Measurements from ENCODE around the gene CPM. TPM values are rescaled to one million over a fixed set of nuclear protein-coding genes. Genes with fewer than 3 reads are reported as not detected.

Gene CPM
- polyA plus RNA-seq, 1 donor (not counting 4 experiments of a cell fraction or from before 2014, with no cell fraction given): 2.5 TPM

- dilution Hi-C loops (cut with MboI; ENCODE audit: extremely low pct_ligation_motif_present, low sequenced_read_pairs): no loop called here
- no peak for FAIRE-seq
- H3K4me3 ChIP-seq (ENCODE audit: control insufficient read depth in 2 of 3, extremely low read depth in 1 of 3, insufficient read depth in 2 of 3, low read depth in 1 of 3, low read length in 3 of 3): no peak overlapping the region
- TF ChIP-seq CTCF (optimal IDR thresholded peaks at IDR 0.05 in 1 of 3, IDR thresholded peaks at IDR 0.05 in 1 of 3, conservative IDR thresholded peaks at IDR 0.05 in 1 of 3; ENCODE audit: extremely low read depth in 1 of 3, insufficient read depth in 2 of 3, low read length in 3 of 3): no peak
- no peak for TF ChIP-seq EZH2 (IDR thresholded peaks at IDR 0.05; ENCODE audit: low read length)
- H4K20me1 ChIP-seq (ENCODE audit: control insufficient read depth, extremely low read depth, insufficient read depth, low read length): no peaks in the 10 kb centered on the region
- no peak overlapping the region for H2AFZ ChIP-seq (ENCODE audit: control insufficient read depth, low read length)
- H3K79me2 ChIP-seq (ENCODE audit: control insufficient read depth, insufficient read depth, low read length): no peaks in the 10 kb centered on the region
- no peaks in the 10 kb centered on the region for H3K9me1 ChIP-seq (ENCODE audit: control insufficient read depth, extremely low read depth, insufficient read depth, low read length)
- H3K4me1 ChIP-seq (ENCODE audit: control insufficient read depth, extremely low read depth, insufficient read depth, low read length): peaks cover 7% of the 10 kb centered on the region
- H3K9ac ChIP-seq (ENCODE audit: control insufficient read depth, extremely low read depth, insufficient read depth, low read length): no peak overlapping the region
- H3K4me2 ChIP-seq (ENCODE audit: control insufficient read depth, extremely low read depth, insufficient read depth, low read depth, low read length): no peak overlapping the region
- no peaks in the 10 kb centered on the region for H3K36me3 ChIP-seq (ENCODE audit: control insufficient read depth in 2 of 2, extremely low read depth in 1 of 2, insufficient read depth in 2 of 2, low read length in 2 of 2)
- H3K27me3 ChIP-seq (ENCODE audit: control insufficient read depth, extremely low read depth, insufficient read depth, low read length): no peaks in the 10 kb centered on the region
- H3K9me3 ChIP-seq (ENCODE audit: control insufficient read depth, low read depth, low read length): no peaks in the 10 kb centered on the region
- no peak for DNase-seq (ENCODE audit: low read depth, low spot score)
- H3K27ac ChIP-seq (ENCODE audit: control insufficient read depth, insufficient read depth, low read length): no peak overlapping the region
Measured at GRCh38 chr12:68977909-68978610, 45.1 kb upstream of the CPM start.

- Histone ChIP-seq H3K27me3 (ENCODE audit: control insufficient read depth, extremely low read depth, insufficient read depth, low read length) (no peaks in the 10 kb centered on the region), H3K4me1 (ENCODE audit: control insufficient read depth, extremely low read depth, insufficient read depth, low read length) (peaks cover 11% of the 10 kb centered on the region), H3K9me3 (ENCODE audit: control insufficient read depth, low read depth, low read length) (no peaks in the 10 kb centered on the region), H3K9me1 (ENCODE audit: control insufficient read depth, extremely low read depth, insufficient read depth, low read length) (no peaks in the 10 kb centered on the region), H3K79me2 (ENCODE audit: control insufficient read depth, insufficient read depth, low read length) (no peaks in the 10 kb centered on the region), H3K4me2 (ENCODE audit: control insufficient read depth, extremely low read depth, insufficient read depth, low read depth, low read length) (no peak overlapping the region), H4K20me1 (ENCODE audit: control insufficient read depth, extremely low read depth, insufficient read depth, low read length) (no peaks in the 10 kb centered on the region), H3K36me3 (ENCODE audit: control insufficient read depth in 2 of 2, extremely low read depth in 1 of 2, insufficient read depth in 2 of 2, low read length in 2 of 2) (no peaks in the 10 kb centered on the region), H3K27ac (ENCODE audit: control insufficient read depth, insufficient read depth, low read length) (no peak overlapping the region), H3K9ac (ENCODE audit: control insufficient read depth, extremely low read depth, insufficient read depth, low read length) (no peak overlapping the region), H3K4me3 (ENCODE audit: control insufficient read depth in 2 of 3, extremely low read depth in 1 of 3, insufficient read depth in 2 of 3, low read depth in 1 of 3, low read length in 3 of 3) (no peak overlapping the region), H2AFZ (ENCODE audit: control insufficient read depth, low read length) (no peak overlapping the region)
- no peak for TF ChIP-seq EZH2 (IDR thresholded peaks at IDR 0.05; ENCODE audit: low read length)
- TF ChIP-seq CTCF (optimal IDR thresholded peaks at IDR 0.05 in 1 of 3, IDR thresholded peaks at IDR 0.05 in 1 of 3, conservative IDR thresholded peaks at IDR 0.05 in 1 of 3; ENCODE audit: extremely low read depth in 1 of 3, insufficient read depth in 2 of 3, low read length in 3 of 3): no peak
- DNase-seq (ENCODE audit: low read depth, low spot score) (no peak), FAIRE-seq (no peak)
- dilution Hi-C loops (cut with MboI; ENCODE audit: extremely low pct_ligation_motif_present, low sequenced_read_pairs): no loop called here
Measured at GRCh38 chr12:68977335-68977734, 44.4 kb upstream of the CPM start.

Measured in keratinocyte (primary cell).